Gastroesophageal sphincter (tissue), 4 donors: ENCODE measurements around the gene PFKL. TPM values are rescaled to one million over a fixed set of nuclear protein-coding genes. Genes with fewer than 3 reads are reported as not detected.

ENCODE experiments used
- ATAC-seq: fragments of 150-250 bp; one replicate; pipeline ENCODE4 v1.9.1; 2016; ENCODE audit warnings: mild to moderate bottlenecking, moderate library complexity
- H3K27ac ChIP-seq, 4 donors: fragments of 200-600 bp; sonication (generic) in 3 of 4; 1 replicate in 3 of 4; 2 replicates in 1 of 4; pipeline ENCODE4 v1.5.1; 2016 to 2019
- H3K27me3 ChIP-seq: fragments of 200-600 bp; sonication (generic); one replicate; pipeline ENCODE4 v1.5.1; 2019
- H3K36me3 ChIP-seq, 2 donors: fragments of 200-600 bp; sonication (generic); one replicate each; pipeline ENCODE4 v1.5.1; 2019; ENCODE audit warnings: control low read depth in 1 of 2
- H3K4me1 ChIP-seq, 3 donors: fragments of 200-600 bp; sonication (generic); 1 replicate in 2 of 3; 2 replicates in 1 of 3; pipeline ENCODE4 v1.5.1; 2016 to 2019; ENCODE audit warnings: control low read depth in 2 of 3
- H3K4me3 ChIP-seq, 2 donors: fragments of 200-600 bp; sonication (generic); one replicate each; pipeline ENCODE4 v1.5.1; 2019; ENCODE audit warnings: mild to moderate bottlenecking in 1 of 2, moderate library complexity in 1 of 2
- H3K9me3 ChIP-seq, 3 donors: fragments of 200-600 bp; sonication (generic); one replicate each; pipeline ENCODE4 v1.5.1; 2017 to 2019; ENCODE audit warnings: control low read depth in 2 of 3
- EP300 ChIP-seq: sonication (generic); formaldehyde crosslinking; IDR thresholded peaks from one replicate; pipeline ENCODE4 v1.6.1; 2017; ENCODE audit warnings: antibody characterized with exemption, mild to moderate bottlenecking
- POLR2A ChIP-seq, 2 donors: fragments of 450-650 bp; IDR thresholded peaks; one replicate each; pipeline ENCODE4 v1.6.1; 2017; ENCODE audit warnings: antibody characterized with exemption in 2 of 2, mild to moderate bottlenecking in 2 of 2, moderate library complexity in 1 of 2
- POLR2AphosphoS5 ChIP-seq: sonication (generic); formaldehyde crosslinking; IDR thresholded peaks from one replicate; pipeline ENCODE4 v1.6.1; 2017; ENCODE audit warnings: antibody characterized with exemption
- WGBS, 2 donors: methylation state at CpG; one replicate each; pipeline ENCODE4 v1.1.5; 2018; ENCODE audit warnings: low coverage in 1 of 2; 5-methylcytosine and 5-hydroxymethylcytosine counted together
- total RNA-seq, 4 donors: library from RNA; depleted of rRNA; stranded (reverse); fragments of >200 nt; gene quantifications; one replicate each; pipeline ENCODE4 v1.1.0, GENCODE V29; 2016
- TF ChIP-seq, protein P1 (sequence below), 4 experiments: fragments of 200-600 bp in 2 of 4; fragments of 450-650 bp in 2 of 4; sonication (generic) in 1 of 4; IDR thresholded peaks; one replicate each; pipeline ENCODE4 v1.5.1; 2017 to 2019; ENCODE audit warnings: antibody characterized with exemption in 4 of 4, mild to moderate bottlenecking in 2 of 4, moderate library complexity in 2 of 4

Gene PFKL
- total RNA-seq, 4 donors from 2014 or later, result 57.7 to 103 (median 72.1) TPM

DNA sequence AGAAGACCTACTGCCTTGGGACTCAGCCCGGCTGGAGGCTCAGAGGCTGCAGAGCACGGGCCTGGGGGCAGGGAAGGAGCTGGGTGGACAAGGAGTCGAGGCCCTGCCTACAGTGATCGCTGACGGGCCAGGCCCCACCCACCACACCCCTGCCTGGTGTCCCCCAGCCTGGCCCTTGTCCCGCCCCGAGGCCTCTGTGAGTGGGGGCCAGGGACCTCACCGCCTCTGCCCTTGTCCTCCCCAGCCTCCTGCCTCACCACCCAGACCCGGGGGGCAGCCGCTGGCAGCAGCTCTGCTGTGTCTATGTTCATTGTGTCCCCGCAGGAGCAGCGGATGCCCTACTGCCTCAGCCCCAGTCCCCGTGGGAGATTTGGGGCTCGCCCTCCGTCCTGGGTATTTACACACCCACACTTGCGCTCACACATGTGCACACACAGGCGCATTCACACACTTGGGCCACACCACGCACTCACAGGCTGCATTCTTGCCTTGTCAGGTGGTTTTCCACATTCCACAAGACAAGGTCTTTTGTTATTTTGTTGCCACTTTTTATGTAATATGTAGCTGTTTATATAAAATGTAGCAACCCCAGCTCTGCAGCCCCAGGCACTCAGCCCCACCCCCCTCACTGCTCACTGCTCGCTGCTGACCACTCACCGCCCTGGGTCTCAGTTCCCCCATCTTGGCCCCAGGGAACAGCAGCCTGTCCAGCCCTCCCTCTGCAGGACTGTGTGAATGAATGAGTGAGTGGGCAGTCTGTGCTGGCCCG lies 7.3 kb downstream of the PFKL start:
- H3K27me3 ChIP-seq, result no peaks in the 10 kb centered on the region
- no peaks in the 10 kb centered on the region for H3K9me3 ChIP-seq
- peaks cover 0 to 53% (median 12%) of the 10 kb centered on the region in 3 donors for H3K4me1 ChIP-seq
- TF ChIP-seq, protein P1, sequence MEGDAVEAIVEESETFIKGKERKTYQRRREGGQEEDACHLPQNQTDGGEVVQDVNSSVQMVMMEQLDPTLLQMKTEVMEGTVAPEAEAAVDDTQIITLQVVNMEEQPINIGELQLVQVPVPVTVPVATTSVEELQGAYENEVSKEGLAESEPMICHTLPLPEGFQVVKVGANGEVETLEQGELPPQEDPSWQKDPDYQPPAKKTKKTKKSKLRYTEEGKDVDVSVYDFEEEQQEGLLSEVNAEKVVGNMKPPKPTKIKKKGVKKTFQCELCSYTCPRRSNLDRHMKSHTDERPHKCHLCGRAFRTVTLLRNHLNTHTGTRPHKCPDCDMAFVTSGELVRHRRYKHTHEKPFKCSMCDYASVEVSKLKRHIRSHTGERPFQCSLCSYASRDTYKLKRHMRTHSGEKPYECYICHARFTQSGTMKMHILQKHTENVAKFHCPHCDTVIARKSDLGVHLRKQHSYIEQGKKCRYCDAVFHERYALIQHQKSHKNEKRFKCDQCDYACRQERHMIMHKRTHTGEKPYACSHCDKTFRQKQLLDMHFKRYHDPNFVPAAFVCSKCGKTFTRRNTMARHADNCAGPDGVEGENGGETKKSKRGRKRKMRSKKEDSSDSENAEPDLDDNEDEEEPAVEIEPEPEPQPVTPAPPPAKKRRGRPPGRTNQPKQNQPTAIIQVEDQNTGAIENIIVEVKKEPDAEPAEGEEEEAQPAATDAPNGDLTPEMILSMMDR (IDR thresholded peaks at IDR 0.05), result no peak
- TF ChIP-seq EP300 (no peak), POLR2A (IDR thresholded peaks at IDR 0.05) (no peak), POLR2AphosphoS5 (no peak)
- no peak overlapping the region for H3K4me3 ChIP-seq
- ATAC-seq, result no peak
- peak overlapping the region in 1 of 4 donors; percentile 20 for H3K27ac ChIP-seq
- H3K36me3 ChIP-seq, result peaks cover 0 to 61% of the 10 kb centered on the region in 2 donors
- WGBS, 2 donors, result 86 to 87% methylated on average over 7 to 8 of the region's 21 CpGs

DNA sequence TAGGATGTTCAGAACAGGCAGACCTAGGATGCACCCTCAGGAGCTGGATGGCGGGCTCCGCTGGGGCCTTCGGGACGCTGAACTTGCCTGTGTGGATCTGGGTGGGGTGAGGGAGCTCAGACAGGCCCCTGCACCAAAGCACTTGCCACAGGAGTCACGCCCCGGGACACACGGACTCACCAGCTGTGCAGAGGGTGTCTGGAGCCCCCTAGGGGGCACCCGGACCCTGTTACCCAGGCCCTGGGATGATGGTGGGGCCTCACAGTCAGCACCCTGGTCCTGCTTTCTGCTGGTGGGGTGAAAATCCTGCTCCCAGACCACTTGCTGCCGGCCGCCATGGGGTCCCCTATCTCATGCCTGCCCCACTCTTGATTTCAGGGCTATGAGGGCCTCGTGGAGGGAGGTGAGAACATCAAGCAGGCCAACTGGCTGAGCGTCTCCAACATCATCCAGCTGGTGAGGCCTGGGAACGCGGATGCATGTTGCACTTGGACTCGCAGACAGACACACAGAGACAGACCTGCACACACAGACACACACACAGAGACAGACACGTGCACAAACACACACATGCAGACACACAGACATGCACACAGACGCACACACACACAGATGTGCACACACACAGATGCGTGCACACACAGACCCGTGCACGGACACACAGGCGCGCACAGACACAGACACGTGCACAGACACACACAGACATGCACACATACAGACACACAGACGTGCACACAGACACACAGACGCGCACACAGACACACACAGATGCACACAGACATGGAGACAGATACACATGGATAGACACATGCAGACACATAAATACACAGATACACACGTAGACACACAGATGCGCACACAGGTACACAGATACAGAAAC lies 11.0 kb downstream of the PFKL start:
- no peak overlapping the region for H3K4me3 ChIP-seq
- H3K27ac ChIP-seq, result no peak overlapping the region
- no peaks in the 10 kb centered on the region for H3K9me3 ChIP-seq
- no peaks in the 10 kb centered on the region for H3K27me3 ChIP-seq
- ATAC-seq, result no peak
- no peak for TF ChIP-seq EP300
- WGBS, 2 donors, result 87 to 100% methylated on average over 4 to 12 of the region's 28 CpGs
- H3K4me1 ChIP-seq, result peaks cover 0 to 16% (median 0%) of the 10 kb centered on the region in 3 donors
- H3K36me3 ChIP-seq, result peaks cover 0 to 98% of the 10 kb centered on the region in 2 donors

DNA sequence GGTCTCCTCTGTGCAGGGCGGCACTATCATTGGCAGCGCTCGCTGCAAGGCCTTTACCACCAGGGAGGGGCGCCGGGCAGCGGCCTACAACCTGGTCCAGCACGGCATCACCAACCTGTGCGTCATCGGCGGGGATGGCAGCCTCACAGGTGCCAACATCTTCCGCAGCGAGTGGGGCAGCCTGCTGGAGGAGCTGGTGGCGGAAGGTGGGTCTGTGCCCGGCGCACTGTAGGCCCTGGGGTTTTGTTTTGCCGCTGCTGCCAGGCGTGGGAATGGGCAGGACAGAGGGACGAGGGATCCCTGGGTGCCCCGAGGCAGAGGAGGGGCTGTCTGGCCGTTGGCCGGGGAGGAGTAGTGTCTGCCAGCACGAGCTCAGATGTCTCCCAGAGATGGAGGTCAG lies 12.2 kb downstream of the PFKL start:
- no CpG with 5 or more reads among the region's 22 CpGs for WGBS, 2 donors

DNA sequence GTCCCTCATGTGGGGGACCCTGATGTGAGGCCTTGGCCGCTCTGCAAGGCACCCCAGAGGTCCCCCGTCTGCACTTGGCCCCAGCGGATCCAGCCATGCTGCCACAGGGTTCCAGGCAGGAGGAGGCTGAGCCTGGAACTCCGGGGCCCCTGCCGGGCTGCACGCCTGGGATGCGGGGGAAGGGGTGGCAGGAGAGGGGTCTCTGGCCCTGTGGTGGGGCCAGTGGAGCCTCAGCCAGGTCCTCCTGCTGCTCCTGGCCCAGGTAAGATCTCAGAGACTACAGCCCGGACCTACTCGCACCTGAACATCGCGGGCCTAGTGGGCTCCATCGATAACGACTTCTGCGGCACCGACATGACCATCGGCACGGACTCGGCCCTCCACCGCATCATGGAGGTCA lies 12.9 kb downstream of the PFKL start:
- Histone ChIP-seq H3K27ac (no peak overlapping the region), H3K9me3 (no peaks in the 10 kb centered on the region), H3K4me1 (peaks cover 0 to 2% (median 0%) of the 10 kb centered on the region in 3 donors), H3K27me3 (no peaks in the 10 kb centered on the region), H3K4me3 (no peak overlapping the region), H3K36me3 (peaks cover 0 to 100% of the 10 kb centered on the region in 2 donors)
- TF ChIP-seq POLR2AphosphoS5, result no peak
- ATAC-seq, result no peak
- WGBS, 2 donors, result no CpG with 5 or more reads among the region's 19 CpGs

More for the DNA sequence above, 12.2 kb downstream of the PFKL start:
- Histone ChIP-seq H3K4me3 (no peak overlapping the region), H3K4me1 (peaks cover 0 to 6% (median 0%) of the 10 kb centered on the region in 3 donors), H3K27me3 (no peaks in the 10 kb centered on the region), H3K27ac (no peak overlapping the region), H3K9me3 (no peaks in the 10 kb centered on the region), H3K36me3 (peaks cover 0 to 100% of the 10 kb centered on the region in 2 donors)
- no peak for ATAC-seq
- TF ChIP-seq, protein P1 (IDR thresholded peaks at IDR 0.05), result no peak
- TF ChIP-seq POLR2AphosphoS5 (no peak), POLR2A (IDR thresholded peaks at IDR 0.05) (no peak), EP300 (no peak)

DNA sequence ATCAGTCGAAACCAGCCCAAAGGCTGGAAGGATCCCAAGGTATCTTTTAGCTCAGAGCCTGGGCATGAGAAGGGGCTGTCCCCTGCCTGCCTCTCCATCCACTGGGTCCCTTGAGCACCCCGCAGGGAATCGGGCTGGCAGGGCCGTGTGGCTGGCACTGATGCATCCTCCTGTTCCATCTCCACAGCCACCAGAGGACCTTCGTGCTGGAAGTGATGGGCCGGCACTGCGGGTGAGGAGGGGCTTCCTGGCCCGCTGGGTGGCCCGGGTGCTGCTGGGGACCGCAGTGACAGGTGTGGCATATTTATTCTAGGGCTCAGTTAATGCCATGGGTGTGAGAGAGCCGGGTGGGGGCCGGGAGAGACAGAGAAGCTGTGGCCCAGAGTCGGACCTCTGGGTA lies 13.6 kb downstream of the PFKL start:
- no CpG with 5 or more reads among the region's 13 CpGs for WGBS, 2 donors
- Histone ChIP-seq H3K9me3 (no peaks in the 10 kb centered on the region), H3K27ac (no peak overlapping the region), H3K36me3 (peaks cover 0 to 100% of the 10 kb centered on the region in 2 donors), H3K4me1 (no peaks in the 10 kb centered on the region), H3K4me3 (no peak overlapping the region), H3K27me3 (no peaks in the 10 kb centered on the region)
- ATAC-seq, result no peak
- TF ChIP-seq POLR2A (IDR thresholded peaks at IDR 0.05), result no peak
- TF ChIP-seq POLR2AphosphoS5, result no peak
- TF ChIP-seq EP300, result no peak
- TF ChIP-seq, protein P1 (IDR thresholded peaks at IDR 0.05), result no peak
